GM19468 (cell line): ENCODE results near the gene ANKH.
"Not testable (repeated sequence)": the region's sequence is repeated elsewhere in the genome, so short reads cannot be mapped to it uniquely, and the experiment has no call there.

ENCODE experiments used
- ATAC-seq: cut with Tn5 transposase; IDR thresholded peaks from one replicate; pipeline ENCODE4 v1.9.1; 2021; ENCODE audit warnings: mild to moderate bottlenecking, moderate library complexity, moderate number of reproducible peaks; ENCODE audit not compliant: unreplicated experiment; ENCODE audit errors: extremely low read depth

ANKH gene

DNA sequence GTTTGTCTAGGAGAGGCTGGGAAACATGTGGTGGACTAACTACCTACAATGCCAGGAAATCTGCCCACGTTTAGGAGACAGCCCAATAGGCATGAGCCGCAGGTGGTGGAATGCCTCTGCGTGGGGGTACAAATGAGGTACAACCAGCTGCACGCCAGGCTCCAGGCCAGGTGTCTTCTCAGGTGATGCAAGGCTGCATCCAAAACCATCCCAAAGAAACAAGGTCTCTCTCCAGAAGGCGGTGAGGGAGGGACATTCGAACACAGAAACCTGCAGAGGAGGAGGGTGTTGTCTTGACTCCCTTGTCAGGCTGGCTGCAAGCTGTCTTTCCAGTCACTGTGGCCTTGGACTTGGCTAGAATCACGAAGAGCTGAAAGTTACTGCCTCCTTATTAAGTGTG is 11.6 kb downstream of the ANKH start:
- no peak for ATAC-seq

DNA sequence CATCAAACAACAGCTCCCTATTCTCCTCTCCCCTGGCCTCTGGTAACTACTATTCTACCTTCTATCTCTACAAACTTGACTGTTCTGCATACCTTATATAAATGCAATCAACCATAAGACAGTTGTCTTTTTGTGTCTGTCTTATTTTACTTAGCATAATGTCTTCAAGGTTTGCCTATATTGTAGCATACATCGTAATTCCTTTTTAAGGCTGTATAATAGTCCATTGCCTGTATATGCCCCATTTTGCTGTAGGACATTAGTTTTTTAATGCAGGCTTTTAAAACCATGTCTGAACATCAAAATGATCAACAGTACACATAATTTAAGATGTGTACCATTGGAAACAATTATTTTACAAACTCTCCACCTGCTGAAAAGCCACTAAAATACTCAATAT is 12.4 kb downstream of the ANKH start:
- no peak for ATAC-seq

DNA sequence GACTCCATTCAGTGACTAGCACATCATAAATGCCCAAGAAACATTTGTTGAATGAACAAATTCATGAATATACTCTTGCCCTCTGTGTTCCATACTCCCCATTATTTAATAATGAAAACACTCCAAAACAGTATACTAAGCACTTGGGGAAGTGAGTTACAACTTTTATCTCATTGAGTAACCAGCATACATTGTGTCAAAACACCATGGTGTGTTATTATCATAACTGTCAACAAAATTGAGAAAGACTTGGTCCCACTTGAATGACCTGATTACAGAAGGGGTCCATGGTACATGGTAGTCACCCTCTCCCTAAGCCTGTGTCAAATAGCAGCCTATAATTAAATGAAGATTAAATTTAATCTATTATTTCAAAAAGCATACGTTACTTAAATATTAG is 16.2 kb downstream of the ANKH start:
- ATAC-seq = no peak

DNA sequence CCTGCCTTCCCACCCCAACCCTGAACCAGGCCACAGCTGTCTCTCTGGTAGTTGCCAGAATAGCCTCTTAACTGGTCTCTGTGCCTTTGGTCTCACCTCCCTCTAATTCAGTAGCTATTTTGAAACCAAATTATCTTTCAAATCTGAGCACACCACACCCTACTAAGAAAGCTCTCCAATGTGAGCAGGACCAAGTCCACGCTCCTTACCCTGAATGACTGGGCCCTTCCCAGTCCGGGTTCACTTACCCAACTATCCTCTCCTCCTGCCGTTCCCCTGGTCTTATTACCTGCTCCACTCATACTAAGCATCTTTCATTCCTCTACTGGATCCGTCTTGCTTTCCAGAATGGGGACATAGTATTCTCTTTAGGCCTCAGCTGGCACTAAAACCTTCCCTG is 16.8 kb downstream of the ANKH start:
- ATAC-seq = no peak

DNA sequence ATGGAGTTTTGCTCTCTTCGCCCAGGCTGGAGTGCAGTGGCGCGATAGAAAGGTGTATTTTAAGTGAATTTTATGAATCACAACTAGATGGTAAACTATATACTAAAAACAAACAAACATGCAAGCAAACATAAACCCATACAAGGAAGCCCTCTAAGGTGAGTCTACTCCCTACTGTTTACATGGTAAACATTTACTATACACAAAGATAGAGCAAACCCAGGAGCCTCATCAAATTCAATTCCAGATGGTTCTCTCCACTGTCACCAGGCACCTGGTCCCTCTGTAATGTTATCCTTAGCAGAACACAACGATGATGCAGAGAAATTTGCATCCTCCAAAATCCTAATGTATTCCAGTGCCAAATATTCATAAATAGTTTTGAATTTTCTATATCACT is 17.9 kb downstream of the ANKH start:
- no peak for ATAC-seq

DNA sequence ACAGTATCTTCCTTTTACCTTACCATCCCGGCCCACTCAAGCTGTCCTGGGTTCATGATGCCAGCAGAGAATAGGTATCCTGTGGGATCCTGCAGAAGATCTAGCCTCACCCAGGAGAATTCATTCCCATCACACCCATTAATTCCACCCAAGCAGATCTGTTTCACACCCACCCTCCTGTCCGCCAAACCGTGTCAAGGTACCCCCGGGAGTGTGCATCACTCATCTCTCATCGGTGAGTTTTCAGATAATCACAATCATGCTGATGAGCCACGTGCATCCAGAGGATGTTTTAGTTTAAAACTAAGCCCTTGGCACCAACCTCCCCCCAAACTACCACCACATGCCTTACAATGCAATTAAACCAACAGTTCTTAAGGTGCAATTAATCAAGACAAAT is 18.8 kb downstream of the ANKH start:
- ATAC-seq = no peak

DNA sequence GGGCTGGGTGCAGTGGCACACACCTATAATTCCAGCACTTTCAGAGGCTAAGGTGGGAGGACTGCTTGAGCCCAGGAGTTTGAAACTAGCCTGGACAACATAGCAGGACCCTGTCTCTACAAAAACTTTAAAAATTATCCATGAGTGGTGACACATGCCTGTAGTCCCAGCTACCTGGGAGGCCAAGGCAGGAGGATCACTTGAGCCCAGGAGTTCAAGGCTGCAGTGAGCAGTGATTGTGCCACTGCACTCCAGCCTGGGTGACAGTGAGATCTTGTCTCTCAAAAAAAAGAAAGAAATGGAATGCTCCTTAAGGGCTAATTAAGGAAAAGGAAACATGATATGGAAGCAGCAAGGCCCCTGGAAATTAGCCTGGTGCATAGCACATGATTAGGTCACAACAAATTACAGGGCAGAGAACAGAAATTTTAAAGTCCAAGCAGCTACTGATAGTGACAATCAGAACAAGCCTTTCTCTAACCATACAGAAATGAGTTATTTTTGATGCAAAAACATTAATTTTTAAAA is 19.5 kb downstream of the ANKH start:
- ATAC-seq = no peak

DNA sequence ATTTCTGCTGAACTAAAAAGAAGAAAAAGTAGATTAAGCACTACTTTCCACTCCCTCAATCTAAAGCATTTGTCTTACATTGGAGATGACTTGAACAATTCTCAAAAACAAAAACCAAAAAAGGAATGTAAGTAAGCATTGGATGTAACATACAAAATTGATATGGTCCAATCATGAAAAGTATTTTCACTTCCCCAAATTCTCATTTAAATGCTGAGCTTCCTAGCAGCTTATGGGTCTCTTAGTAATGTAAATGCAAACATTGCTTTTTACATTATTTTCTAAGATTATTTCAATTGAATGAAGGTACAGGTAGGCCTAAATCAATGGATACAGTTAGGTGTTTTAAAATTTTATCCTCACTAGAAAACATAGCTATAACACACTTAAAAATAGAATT is 20.0 kb downstream of the ANKH start:
- no peak for ATAC-seq

DNA sequence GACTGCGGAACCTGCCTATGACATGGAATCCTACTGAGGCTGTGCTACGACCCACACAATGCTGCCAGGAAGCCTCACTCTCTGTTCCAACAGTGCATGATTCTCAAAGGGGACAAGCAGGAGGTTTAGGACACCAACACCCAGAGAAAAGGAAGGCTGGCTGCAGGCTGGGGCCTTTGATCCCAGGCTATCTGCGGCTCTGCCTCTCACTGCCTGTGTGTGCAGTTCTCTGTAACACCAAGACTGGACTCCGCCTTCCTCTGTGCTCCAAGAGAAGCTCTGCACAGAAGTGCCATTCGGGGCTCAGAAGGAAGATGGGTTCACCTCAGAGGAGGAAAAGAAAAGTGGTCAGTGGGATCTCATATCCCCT is 20.5 kb downstream of the ANKH start:
- ATAC-seq = no peak

DNA sequence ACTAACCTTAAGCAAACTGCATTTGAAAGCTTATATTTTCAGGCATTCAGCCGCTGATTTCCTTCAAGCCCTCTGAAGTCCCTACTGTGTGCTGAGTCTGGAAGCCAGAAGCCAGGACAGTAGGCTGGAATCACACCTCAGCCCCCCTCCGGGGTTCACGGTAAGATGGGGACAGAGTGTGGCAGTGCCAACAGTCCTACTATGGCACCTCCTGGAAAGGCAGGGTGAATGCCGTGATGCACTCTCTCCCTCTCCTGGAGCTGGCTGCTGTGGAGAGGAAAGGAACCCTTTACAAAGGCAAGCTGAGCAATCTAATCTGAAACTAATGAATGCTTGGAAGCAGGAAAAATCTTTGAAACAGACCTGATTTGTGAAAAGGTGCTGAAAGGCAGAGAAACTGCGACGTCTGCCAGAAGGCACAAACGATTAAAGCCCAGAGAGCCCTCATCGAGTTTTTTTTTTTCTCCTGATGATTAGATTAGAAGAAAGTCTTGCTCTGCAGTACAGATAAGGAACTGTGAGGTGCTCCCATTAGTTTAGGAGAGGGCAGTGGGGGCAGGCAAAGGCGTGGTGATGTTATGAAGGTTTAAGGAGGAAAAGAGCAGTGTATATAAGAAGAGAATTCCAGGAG is 21.0 kb downstream of the ANKH start:
- no peak for ATAC-seq

DNA sequence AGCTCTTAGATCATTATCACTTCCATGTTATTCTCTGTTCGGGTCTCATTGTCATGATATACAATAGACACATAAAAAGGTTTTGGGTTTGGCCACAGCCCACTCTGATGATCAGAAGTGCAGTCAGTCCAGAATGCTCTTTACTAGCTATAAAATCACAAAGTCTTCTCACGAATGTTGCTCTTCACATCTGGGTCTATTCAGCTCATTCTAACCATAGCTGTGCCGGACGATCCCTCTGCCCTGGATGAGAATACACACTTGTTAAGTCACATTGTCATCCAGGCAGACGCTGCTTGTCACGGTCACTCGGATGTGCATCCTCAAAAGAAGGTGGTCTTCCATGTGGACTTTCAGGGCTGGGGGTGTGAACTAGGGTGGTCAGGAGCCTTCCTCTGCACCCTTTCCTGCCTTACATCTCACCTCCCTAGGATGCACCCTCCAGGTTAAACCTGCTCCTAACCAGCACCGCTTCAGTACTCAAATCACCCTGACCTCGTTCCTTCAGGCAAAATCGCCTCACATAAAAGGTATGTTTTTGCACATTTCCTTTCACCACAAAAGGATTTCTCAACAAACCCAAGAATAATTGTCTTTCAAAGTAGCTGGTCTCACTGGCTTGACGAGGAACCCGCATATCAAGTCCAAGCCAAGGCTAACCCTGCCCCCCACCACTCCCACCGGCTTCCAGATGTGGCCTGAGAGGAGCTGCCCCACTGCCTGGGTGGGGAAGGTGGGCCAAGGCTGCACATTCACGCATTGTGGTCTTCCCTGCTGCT is 21.9 kb downstream of the ANKH start:
- no peak for ATAC-seq

DNA sequence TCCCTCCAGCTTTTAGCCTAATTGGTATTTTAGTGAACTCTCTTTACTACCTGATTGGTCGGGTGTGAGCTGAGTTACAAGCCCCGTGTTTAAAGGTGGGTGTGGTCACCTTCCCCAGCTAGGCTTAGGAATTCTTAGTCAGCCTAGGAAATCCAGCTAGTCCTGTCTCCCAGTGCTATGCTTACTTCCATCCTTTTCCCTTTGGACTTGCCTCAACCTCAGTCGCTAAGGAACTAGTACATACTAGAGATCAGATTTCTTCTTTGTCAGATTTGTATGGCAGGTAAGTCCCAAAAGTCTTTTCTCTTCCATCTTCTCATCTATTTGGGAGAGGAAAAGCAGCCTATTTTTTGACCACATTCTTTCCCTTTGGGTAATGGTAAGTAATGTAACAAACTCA is 22.6 kb downstream of the ANKH start:
- ATAC-seq = not testable (repeated sequence)

DNA sequence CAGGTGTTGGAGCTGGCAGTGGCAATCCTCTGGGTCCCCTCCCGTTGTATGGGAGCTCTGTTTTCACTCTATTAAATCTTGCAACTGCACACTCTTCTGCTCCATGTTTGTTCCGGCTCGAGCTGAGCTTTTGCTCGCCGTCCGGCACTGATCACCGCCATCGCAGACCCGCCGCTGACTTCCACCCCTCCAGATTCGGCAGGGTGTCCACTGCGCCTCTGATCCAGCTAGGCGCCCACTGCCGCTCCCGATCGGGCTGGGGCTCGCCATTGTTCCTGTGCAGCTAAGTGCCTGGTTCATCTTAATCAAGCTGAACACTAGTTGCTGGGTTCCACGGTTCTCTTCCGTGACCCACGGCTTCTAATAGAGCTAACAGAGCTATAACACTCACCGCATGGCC is 23.2 kb downstream of the ANKH start:
- ATAC-seq = no peak

DNA sequence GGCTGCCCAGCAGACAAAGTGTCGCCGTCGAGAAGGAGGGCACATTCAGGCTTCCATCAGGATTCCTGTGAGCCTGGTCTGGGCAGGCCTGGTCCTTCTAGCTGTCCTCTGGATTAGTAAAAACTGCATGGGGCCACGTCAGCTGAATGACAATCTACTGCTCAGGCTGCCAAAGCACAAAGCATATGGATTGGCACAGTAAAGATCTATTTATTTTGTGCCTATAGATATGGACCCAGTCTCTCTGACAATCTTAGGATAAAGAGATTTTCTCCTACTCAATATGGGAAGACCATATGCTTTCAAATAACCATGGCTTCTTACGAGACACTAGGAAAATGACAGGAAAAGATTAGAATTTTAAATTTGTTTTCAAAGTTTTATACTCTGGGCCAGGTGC is 24.1 kb downstream of the ANKH start:
- no peak for ATAC-seq

DNA sequence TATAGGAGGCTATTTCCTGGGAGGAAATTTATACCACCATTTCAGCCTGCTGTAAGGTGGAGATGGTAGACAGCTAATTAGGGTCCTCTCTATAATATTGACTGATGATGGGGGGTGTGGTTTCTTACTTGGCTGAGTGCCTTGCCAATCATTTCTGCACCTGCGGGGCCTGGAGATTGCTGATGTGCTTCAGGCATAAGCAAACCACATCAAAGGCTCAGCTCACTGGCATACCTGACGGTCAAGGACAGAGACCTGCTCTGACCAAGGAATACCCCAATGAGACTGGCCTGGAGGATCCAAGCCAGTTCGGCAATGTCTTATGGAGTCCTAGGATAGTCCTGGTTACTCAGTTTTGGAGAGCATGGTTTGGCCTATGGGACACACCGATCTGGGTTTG is 29.5 kb downstream of the ANKH start:
- no peak for ATAC-seq

DNA sequence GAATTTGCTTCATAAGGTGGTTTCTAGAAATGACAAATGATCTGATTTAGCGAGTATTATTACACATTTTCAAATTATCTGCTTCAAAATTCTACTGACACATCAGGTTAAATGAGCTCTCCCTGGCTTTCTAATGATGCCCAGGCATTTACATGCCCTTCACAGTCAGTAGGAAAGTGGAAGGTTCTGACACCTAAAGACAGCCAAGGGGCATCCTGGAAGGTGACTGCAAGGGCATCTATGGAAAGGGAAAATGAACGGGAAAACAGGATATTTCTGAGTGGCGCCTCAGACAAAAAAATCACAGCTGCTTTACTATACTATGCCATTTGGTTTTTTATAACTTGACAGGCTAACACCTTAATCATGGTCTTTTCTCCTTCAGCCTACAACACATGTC is 31.0 kb downstream of the ANKH start:
- ATAC-seq = no peak

DNA sequence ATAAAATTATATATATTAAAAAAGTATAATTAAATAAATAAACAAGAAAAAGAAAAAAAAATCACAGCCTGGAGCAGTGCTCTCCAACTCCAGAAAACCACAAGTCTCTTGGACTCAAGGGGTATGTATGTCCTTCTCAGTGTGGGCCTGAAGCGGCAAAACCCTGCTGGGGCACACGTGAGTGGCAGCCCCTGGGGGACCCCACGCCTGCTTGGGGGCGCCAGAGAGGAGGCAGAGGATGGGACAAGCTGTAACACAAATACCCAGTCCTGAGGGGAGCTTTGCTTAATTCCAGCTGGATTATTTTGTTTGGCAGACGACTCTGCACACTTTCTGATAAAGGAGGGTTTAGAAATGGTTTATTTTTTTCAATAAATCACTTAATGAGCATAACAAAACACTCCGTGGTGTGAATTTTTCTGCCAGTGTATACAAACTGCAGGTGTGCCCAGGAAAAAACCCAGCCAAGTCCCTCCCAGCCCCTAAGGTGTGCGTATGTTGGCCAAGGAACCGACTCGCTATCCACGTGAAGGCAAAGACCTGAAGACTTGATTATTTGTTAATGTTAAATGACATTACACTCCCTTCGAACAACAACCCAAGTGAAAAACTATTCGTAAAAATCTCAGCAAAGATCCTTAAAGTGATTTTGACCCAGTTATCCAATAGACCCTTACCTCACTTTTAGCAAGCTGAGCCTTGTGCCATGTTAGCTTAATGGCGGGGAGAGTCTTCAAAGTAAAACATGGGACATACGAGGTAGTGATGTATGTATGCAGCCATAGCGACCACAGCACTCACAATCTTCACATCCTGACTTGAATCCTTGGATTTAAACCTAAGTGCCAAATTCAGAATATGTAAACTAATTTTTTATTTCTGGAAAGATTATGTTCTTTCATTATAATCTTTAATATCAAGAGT is 32.9 kb downstream of the ANKH start:
- ATAC-seq = no peak

DNA sequence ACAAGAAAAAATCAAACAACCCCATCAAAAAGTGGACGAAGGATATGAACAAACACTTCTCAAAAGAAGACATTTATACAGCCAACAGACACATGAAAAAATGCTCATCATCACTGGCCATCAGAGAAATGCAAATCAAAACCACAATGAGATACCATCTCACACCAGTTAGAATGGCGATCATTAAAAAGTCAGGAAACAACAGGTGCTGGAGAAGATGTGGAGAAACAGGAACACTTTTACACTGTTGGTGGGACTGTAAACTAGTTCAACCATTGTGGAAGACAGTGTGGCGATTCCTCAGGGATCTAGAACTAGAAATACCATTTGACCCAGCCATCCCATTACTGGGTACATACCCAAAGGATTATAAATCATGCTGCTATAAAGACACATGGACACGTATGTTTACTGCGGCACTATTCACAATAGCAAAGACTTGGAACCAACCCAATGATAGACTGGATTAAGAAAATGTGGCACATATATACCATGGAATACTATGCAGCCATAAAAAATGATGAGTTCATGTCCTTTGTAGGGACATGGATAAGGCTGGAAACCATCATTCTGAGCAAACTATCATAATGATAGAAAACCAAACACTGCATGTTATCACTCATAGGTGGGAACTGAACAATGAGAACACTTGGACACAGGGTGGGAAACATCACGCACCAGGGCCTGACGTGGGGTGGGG is 34.0 kb downstream of the ANKH start:
- ATAC-seq = not testable (repeated sequence)

DNA sequence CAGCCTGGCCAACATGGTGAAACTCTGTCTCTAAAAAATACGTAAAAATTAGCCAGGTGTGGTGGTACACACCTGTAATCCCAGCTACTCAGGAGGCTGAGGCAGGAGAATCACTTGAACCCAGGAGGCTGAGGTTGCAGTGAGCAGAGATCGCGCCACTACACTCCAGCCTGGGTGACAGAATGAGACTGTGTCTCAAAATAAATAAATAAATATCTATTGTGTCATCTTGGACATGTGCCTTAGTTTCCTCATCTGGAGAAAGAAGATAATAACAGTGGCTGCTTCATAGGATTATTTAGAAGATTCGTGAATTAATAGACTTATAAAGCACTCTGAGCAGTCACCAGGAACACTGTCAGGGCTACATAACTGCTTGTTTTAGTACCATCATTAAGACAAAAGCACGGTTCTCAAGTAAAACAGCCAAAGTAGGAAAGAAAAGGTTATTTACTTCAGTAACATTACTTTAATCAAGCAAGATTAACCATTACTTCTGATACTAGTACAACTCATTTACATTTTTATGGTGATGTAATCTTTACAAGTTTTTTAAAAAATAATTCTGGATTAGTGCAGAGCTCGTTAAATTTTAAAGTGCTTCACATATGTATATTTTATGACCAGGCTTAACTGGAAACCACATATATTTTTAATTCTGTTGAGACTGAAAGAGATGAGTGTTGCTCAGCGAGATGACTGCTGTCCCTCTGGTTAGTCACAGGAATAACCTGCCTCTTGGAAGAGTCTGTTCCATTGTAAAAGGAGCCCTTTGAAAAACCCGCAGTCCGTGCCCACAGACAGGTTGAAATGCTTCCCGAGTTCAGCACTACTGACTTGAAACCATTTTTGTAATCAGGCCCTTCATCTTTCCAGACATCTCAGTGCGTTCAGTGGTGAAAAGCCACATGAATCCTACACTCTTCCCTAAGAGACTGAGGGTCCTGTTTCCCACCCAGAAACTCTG is 36.7 kb downstream of the ANKH start:
- no peak for ATAC-seq
